H9 (cell line): ENCODE results near the gene L3MBTL4. TPM values are rescaled to one million over a fixed set of nuclear protein-coding genes. Genes with fewer than 3 reads are reported as not detected.

Experiments
- DNase-seq: peaks from one replicate; pipeline ENCODE4 v3.0.0-alpha.2; 2017
- H2AFZ ChIP-seq: one replicate; pipeline ENCODE4 v1.6.1; 2013; ENCODE audit warnings: mild to moderate bottlenecking, low read length, control low read depth, moderate library complexity
- H2AK5ac ChIP-seq: 2 replicates; pipeline ENCODE4 v1.6.1; 2013; ENCODE audit warnings: low read length, control low read depth, mixed read lengths; ENCODE audit not compliant: insufficient read length
- H2BK120ac ChIP-seq: one replicate; pipeline ENCODE4 v1.6.1; 2013; ENCODE audit warnings: low read depth, mild to moderate bottlenecking, low read length, control low read depth, inconsistent platforms; ENCODE audit not compliant: poor library complexity, severe bottlenecking
- H2BK12ac ChIP-seq: 2 replicates; pipeline ENCODE4 v1.6.1; 2013; ENCODE audit warnings: low read length, control low read depth, mixed read lengths, low read depth; ENCODE audit not compliant: insufficient read length
- H2BK15ac ChIP-seq: 2 replicates; pipeline ENCODE4 v1.6.1; 2013; ENCODE audit warnings: low read depth, low read length, control low read depth
- H2BK20ac ChIP-seq: one replicate; pipeline ENCODE4 v1.6.1; 2013; ENCODE audit warnings: low read depth, mild to moderate bottlenecking, low read length, control low read depth, inconsistent platforms; ENCODE audit not compliant: poor library complexity, severe bottlenecking
- H2BK5ac ChIP-seq: 2 replicates; pipeline ENCODE4 v1.6.1; 2013; ENCODE audit warnings: low read length, control low read depth, mixed read lengths; ENCODE audit not compliant: insufficient read length
- H3K14ac ChIP-seq: 2 replicates; pipeline ENCODE4 v1.6.1; 2013; ENCODE audit warnings: low read length, control low read depth; ENCODE audit not compliant: insufficient read depth
- H3K18ac ChIP-seq: 2 replicates; pipeline ENCODE4 v1.6.1; 2013; ENCODE audit warnings: low read depth, mild to moderate bottlenecking, mixed read lengths, low read length, control low read depth; ENCODE audit not compliant: insufficient read length
- H3K23ac ChIP-seq: 2 replicates; pipeline ENCODE4 v1.6.1; 2013; ENCODE audit warnings: low read length, control low read depth, mixed read lengths, low read depth; ENCODE audit not compliant: insufficient read length
- H3K23me2 ChIP-seq: 2 replicates; pipeline ENCODE4 v1.6.1; 2013; ENCODE audit warnings: low read depth, mild to moderate bottlenecking, mixed read lengths, low read length, control low read depth; ENCODE audit not compliant: insufficient read length, poor library complexity, severe bottlenecking
- H3K27ac ChIP-seq: 2 replicates; pipeline ENCODE4 v1.5.1; 2013; ENCODE audit warnings: low read length, control low read depth, mixed read lengths, low read depth; ENCODE audit not compliant: insufficient read length
- H3K27me3 ChIP-seq: 2 replicates; pipeline ENCODE4 v1.6.1; 2013; ENCODE audit warnings: low read length, control low read depth, inconsistent platforms; ENCODE audit not compliant: insufficient read depth
- H3K4ac ChIP-seq: 2 replicates; pipeline ENCODE4 v1.6.1; 2013; ENCODE audit warnings: low read depth, mild to moderate bottlenecking, control low read depth, inconsistent platforms, low read length, moderate library complexity
- H3K4me1 ChIP-seq: 2 replicates; pipeline ENCODE4 v1.6.1; 2013; ENCODE audit warnings: low read length, control low read depth, inconsistent platforms; ENCODE audit not compliant: insufficient read depth
- H3K4me2 ChIP-seq: 2 replicates; pipeline ENCODE4 v1.6.1; 2013; ENCODE audit warnings: low read length, control low read depth, mixed read lengths; ENCODE audit not compliant: insufficient read length, insufficient read depth
- H3K56ac ChIP-seq: 2 replicates; pipeline ENCODE4 v1.6.1; 2013; ENCODE audit warnings: low read depth, mild to moderate bottlenecking, mixed read lengths, low read length, control low read depth; ENCODE audit not compliant: insufficient read length
- H3K79me1 ChIP-seq: 2 replicates; pipeline ENCODE4 v1.6.1; 2013; ENCODE audit warnings: low read depth, mild to moderate bottlenecking, moderate library complexity, low read length, control low read depth, inconsistent platforms; ENCODE audit not compliant: insufficient read depth, poor library complexity, severe bottlenecking
- H3K79me2 ChIP-seq: 2 replicates; pipeline ENCODE4 v1.6.1; 2013; ENCODE audit warnings: low read length, control low read depth, inconsistent platforms; ENCODE audit not compliant: insufficient read depth
- H3K9ac ChIP-seq: 2 replicates; pipeline ENCODE4 v1.6.1; 2013; ENCODE audit warnings: low read length, control low read depth, mixed read lengths; ENCODE audit not compliant: insufficient read length; ENCODE audit errors: extremely low read depth
- H3K9me3 ChIP-seq: one replicate; pipeline ENCODE4 v1.6.1; 2013; ENCODE audit warnings: low read depth, low read length, inconsistent platforms; ENCODE audit not compliant: control insufficient read depth
- H3T11ph ChIP-seq: one replicate; pipeline ENCODE4 v1.6.1; 2013; ENCODE audit warnings: mild to moderate bottlenecking, low read length, control low read depth, inconsistent platforms
- H4K20me1 ChIP-seq: one replicate; pipeline ENCODE4 v1.6.1; 2013; ENCODE audit not compliant: control insufficient read depth, insufficient read length, insufficient read depth
- H4K5ac ChIP-seq: 2 replicates; pipeline ENCODE4 v1.6.1; 2013; ENCODE audit warnings: low read depth, mild to moderate bottlenecking, mixed read lengths, low read length, control low read depth; ENCODE audit not compliant: insufficient read length
- H4K8ac ChIP-seq: replicated peaks from 2 replicates; pipeline ENCODE4 v1.6.1; 2013; ENCODE audit warnings: low read length, control low read depth, mixed read lengths, low read depth; ENCODE audit not compliant: insufficient read length
- H4K91ac ChIP-seq: 2 replicates; pipeline ENCODE4 v1.6.1; 2013; ENCODE audit warnings: low read depth, mild to moderate bottlenecking, moderate library complexity, mixed read lengths, low read length, control low read depth; ENCODE audit not compliant: insufficient read length
- H3K27ac Mint-ChIP-seq, 3 experiments: 2 replicates in 2 of 3; 3 replicates in 1 of 3; pipeline ENCODE4 v1.8.0; 2020 to 2021; ENCODE audit warnings: mixed read lengths in 3 of 3, mild to moderate bottlenecking in 1 of 3, moderate library complexity in 1 of 3
- H3K27me3 Mint-ChIP-seq: 2 replicates; pipeline ENCODE4 v1.8.0; 2021; ENCODE audit warnings: low read depth, mild to moderate bottlenecking, moderate library complexity, mixed read lengths
- H3K36me3 Mint-ChIP-seq, 3 experiments: 2 replicates in 2 of 3; 3 replicates in 1 of 3; pipeline ENCODE4 v1.8.0; 2020 to 2021; ENCODE audit warnings: low read depth in 3 of 3, mixed read lengths in 3 of 3; ENCODE audit not compliant: insufficient read depth in 1 of 3
- H3K4me1 Mint-ChIP-seq, 2 experiments: 2 replicates each; pipeline ENCODE4 v1.8.0; 2020; ENCODE audit warnings: mixed read lengths in 2 of 2
- H3K4me3 Mint-ChIP-seq, 2 experiments: 2 replicates in 1 of 2; 3 replicates in 1 of 2; pipeline ENCODE4 v1.8.0; 2020 to 2021; ENCODE audit warnings: mild to moderate bottlenecking in 2 of 2, mixed read lengths in 2 of 2, moderate library complexity in 1 of 2
- H3K9me3 Mint-ChIP-seq, 2 experiments: 2 replicates in 1 of 2; 3 replicates in 1 of 2; pipeline ENCODE4 v1.8.0; 2020; ENCODE audit warnings: mild to moderate bottlenecking in 2 of 2, mixed read lengths in 2 of 2, moderate library complexity in 1 of 2
- WGBS: extraction: QIAGEN DNeasy Blood & Tissue Kit; methylation state at CpG from one replicate; pipeline ENCODE4 v1.1.7; 2013; ENCODE audit warnings: missing lambda C conversion rate, low lambda C conversion rate, mixed read lengths; ENCODE audit not compliant: insufficient read length; ENCODE audit errors: extremely low coverage; 5-methylcytosine and 5-hydroxymethylcytosine counted together
- total RNA-seq: library from RNA; stranded (reverse); gene quantifications from 2 replicates; pipeline ENCODE4 v1.2.1, GENCODE V29; 2021
- TF ChIP-seq, protein P1 (sequence below): fragments of 200-600 bp; sonication (generic); conservative IDR thresholded peaks from 3 replicates; pipeline ENCODE4 v1.8.0; 2021; ENCODE audit warnings: antibody characterized with exemption, mild to moderate bottlenecking

Gene L3MBTL4
- total RNA-seq, 1 experiment from 2014 or later = 1.9 TPM

DNA sequence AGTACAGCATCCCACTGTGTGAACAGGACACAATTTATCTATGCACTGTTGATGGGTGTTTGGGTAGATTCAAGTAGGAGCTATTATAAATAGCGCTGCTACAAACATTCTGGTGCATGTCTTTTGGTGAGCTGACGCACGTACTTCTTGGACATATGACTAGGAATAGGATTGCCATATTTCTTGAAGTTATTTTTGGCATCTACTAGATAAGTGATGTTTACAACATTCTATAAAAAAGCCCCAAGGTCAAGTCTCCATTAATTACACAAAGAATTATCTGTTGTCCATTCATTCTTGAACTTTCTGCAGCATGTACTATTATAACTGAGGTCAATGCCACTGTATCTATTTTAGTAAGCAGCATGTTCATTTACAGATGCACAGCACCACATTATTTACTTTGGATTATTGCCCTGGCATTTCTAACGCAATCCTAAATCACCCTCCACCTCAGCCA, 293.9 kb downstream of the L3MBTL4 start:
- no peak overlapping the region for H2AK5ac ChIP-seq
- no peak overlapping the region for H3K18ac ChIP-seq
- H3K79me2 ChIP-seq = no peaks in the 10 kb centered on the region
- H3K14ac ChIP-seq = no peak overlapping the region
- H2AFZ ChIP-seq = no peak overlapping the region
- H3K23me2 ChIP-seq = no peaks in the 10 kb centered on the region
- H3K4me2 ChIP-seq = no peak overlapping the region
- DNase-seq = no peak
- Mint-ChIP-seq H3K4me3 (no peak overlapping the region), H3K9me3 (peaks cover 2 to 5% of the 10 kb centered on the region in 2 experiments; a peak in 4 of 5 replicates), H3K36me3 (peaks cover 2 to 3% (median 2%) of the 10 kb centered on the region in 3 experiments; a peak in 5 of 7 replicates), H3K27ac (no peak overlapping the region), H3K4me1 (peaks cover 11 to 14% of the 10 kb centered on the region in 2 experiments), H3K27me3 (no peaks in the 10 kb centered on the region)
- no peak overlapping the region for H2BK15ac ChIP-seq
- H4K91ac ChIP-seq = no peak overlapping the region
- H4K8ac ChIP-seq = no peak overlapping the region
- H2BK120ac ChIP-seq = no peak overlapping the region
- H2BK20ac ChIP-seq = no peak overlapping the region
- H3K9ac ChIP-seq = no peak overlapping the region
- H4K5ac ChIP-seq = no peak overlapping the region
- WGBS = no CpG with 5 or more reads among the region's 4 CpGs
- no peaks in the 10 kb centered on the region for H4K20me1 ChIP-seq
- no peak overlapping the region for H3K56ac ChIP-seq
- no peak overlapping the region for H3K23ac ChIP-seq
- peaks cover 5% of the 10 kb centered on the region; the same call in 1 of the 2 replicates for H3K4me1 ChIP-seq
- no peaks in the 10 kb centered on the region for H3K27me3 ChIP-seq
- no peak overlapping the region for H3K4ac ChIP-seq
- H3K27ac ChIP-seq = no peak overlapping the region
- H3T11ph ChIP-seq = no peak overlapping the region
- TF ChIP-seq, protein P1, sequence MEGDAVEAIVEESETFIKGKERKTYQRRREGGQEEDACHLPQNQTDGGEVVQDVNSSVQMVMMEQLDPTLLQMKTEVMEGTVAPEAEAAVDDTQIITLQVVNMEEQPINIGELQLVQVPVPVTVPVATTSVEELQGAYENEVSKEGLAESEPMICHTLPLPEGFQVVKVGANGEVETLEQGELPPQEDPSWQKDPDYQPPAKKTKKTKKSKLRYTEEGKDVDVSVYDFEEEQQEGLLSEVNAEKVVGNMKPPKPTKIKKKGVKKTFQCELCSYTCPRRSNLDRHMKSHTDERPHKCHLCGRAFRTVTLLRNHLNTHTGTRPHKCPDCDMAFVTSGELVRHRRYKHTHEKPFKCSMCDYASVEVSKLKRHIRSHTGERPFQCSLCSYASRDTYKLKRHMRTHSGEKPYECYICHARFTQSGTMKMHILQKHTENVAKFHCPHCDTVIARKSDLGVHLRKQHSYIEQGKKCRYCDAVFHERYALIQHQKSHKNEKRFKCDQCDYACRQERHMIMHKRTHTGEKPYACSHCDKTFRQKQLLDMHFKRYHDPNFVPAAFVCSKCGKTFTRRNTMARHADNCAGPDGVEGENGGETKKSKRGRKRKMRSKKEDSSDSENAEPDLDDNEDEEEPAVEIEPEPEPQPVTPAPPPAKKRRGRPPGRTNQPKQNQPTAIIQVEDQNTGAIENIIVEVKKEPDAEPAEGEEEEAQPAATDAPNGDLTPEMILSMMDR = no peak
- no peaks in the 10 kb centered on the region for H3K9me3 ChIP-seq
- H2BK12ac ChIP-seq = no peak overlapping the region
- no peak overlapping the region for H2BK5ac ChIP-seq
- H3K79me1 ChIP-seq = no peaks in the 10 kb centered on the region
